Pons (tissue), 1 donor: ENCODE measurements around the gene EPHA2.

Experiments used
- DNase-seq: peaks from one replicate; pipeline ENCODE4 v3.0.0-alpha.2; 2016; ENCODE audit warnings: low spot score

Gene EPHA2

DNA sequence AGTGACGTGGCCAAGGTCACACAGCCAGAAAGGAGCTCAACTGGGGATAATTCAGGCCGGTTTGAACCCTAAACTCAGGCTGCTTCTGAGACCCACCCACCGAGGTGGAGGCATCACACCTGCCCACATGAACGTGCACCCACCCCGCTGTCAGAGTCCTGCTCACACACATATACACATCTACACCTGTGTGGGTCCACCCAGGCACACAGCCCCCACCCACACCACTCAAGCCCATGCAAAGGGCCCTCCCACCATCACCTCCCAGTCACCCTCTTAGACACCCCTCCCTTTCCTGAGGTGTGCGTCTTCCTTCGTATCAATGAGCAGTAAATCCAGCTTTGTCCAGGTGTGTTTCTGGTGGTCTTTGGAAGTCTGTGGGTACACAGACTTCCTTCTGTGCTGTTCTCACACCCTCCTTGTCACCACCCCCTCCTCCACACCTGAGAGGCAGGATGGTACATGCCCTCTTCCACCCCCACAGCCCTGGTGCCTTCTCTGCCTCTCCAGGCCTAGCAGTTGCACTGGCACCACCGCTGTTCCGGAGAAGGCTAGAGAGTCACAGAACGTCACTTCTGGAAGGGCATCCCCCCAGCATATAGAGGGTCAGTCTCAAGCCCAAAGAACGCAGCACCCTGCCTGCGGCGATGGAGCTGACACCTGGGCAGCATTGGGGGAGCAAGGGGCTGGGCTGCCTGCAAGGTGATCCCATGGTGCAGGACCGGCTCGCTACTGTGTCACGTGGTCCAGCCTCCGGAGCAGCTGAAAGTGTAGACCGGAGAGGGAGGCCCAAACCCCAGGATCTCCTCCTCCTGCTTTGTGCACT, 63.6 kb downstream of the EPHA2 start:
- no peak for DNase-seq

DNA sequence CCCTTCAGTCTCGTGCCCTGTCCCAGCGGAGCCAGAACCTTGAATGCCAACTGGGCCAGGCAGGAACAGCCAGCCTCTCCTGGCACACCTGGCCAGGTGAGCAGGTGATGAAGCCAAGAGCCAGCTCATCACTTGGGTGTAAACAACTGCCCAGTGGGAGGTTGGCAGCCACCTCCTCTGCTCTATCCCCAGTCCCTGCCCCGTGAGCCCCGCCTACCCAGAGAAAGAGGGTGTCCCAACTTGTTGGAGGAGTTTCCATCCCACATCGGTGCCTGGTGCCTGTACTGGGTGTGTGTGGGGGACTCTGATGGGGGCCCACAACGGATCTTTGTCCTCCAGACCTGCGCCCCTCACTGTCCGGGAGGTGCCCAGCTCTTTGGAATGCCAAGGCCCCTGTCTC, 64.6 kb downstream of the EPHA2 start:
- no peak for DNase-seq

DNA sequence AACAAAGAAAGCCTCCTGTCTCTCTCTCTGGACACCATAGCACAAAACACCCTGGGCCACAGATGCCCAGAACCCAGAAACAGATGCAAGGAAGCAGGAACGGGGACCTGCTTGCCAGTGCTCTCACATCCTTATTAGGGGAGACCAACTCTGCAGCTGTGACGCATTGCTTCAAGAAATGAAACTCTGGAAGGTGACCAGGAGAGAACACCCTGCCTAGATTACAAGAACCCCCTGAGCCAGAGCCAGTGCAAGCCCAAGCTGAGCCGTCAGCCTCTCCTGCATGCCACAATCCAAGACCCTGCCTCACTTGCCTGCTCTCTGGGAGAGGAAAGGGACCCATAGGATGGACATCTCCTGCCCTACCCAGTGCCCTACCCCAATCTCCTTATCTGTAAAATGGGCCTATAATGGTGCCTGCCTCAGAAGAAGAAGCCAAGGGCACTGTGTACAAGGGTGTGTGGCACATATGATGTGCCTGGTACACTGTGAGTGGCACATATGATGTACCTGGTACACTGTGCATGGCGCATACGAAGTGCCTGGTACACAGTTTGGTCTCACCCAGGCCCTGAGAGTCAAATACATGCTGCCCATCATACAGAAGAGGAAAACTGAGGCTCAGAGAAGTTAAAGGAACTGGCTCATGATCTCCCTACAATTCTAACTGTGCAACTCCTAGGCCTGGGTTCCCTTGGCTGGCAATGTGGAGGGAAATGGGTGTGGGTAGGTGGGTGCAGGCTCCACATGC, 65.6 kb downstream of the EPHA2 start:
- no peak for DNase-seq

DNA sequence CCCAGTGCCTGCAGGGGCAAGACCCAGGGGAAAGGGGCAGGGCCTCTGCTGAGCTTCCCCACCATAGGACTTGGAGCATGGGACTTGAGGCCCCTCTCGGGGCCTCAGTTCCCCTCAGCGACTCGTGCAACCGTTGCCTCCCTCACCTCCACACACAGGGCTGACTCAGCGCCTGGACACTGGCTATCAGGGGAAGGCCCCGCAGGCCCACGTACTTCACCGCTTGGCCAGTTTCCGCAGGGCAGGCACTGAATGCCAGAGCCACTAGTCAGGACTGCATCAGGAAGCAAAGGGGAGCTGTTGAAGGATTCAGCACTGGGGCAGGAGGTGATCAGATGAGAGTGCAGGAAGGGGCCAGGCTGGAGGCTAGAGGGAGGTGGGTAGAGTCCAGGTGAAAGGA, 66.9 kb downstream of the EPHA2 start:
- no peak for DNase-seq

DNA sequence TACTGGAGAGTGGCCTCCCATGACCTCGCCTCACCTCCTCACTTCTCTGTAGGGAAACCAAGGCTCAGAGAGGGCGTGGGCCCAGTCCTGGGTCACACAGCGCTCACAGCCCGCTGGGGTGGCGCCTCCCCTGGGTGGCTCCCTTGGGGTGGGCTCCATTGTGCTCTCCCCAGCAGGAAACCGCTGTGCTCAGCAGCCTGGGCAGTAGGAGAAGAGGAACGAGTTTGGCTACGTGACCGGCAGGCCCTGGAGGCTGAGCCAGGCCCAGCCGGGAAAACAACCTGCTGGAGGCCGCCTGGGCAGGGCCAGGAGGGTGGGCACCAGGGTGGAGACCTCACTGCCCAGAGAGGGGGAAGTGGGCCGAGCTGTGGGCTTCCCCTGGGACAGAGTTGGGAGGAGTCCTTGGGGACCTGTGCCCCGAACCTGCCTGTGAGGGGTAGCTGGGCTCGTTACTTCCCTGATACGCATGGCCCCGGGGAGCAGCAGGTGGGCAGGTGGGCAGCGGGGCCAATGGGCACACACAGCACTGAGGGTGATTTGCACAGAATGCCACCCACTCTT, 67.4 kb downstream of the EPHA2 start:
- DNase-seq, result no peak

DNA sequence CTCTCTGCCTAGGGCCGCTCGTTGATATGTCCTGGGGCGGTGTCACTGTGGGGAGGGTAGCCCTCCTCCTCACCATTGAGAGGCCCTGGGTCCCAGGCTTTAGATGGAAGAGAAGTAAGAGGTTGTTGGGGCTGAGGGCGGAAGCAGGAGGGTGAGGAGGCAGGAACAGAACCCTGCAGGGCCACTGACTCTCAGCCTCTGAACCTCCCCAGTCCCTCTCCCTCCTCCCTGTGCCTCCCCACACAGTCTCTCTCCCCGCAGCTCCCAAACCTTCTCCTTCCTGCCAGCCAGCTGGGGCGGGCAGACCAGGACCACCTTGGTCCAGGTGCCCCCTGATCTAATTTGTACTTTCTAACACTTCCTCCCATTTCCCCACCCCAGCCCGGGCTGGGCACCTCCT, 68.1 kb downstream of the EPHA2 start:
- no peak for DNase-seq

DNA sequence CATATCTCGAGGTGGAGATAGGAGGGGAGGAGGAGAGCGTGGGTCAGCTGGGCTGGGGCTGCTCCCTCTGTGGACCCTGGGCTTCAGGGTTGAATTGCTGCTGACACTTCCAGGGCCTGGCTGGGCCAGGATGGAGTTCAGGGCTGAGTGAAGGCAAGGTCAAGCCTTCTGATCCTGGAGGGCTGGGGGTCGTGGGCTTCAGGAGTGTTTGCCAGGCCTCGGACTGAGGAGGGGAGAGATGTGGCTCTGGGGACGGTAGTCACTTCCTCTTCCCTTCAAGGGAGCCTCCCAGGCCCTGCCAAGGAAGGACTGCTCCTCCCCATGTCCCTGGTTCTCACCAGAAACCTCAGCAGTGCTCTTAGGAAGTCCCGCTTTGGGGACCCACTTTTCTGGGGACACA, 70.3 kb downstream of the EPHA2 start:
- no peak for DNase-seq

DNA sequence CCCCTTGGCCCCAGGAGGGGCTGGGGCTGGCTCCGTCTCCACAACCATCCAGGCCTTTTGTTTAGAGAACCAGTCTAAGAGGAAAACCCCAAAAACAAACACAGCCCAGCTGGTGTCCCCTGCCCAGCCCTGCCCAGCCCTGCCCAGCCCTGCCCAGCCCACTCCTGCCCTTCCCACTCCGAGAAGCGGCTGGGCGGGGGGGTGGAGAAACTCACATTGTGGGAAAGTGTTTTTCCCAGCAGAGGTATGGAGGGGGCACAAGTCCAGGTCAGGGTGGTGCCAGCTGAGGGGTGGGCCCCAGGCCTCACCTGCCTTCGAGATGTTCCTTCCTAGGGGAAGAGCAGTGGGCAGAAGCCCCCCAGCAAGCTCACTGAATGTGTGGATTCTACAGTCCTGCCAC, 72.4 kb downstream of the EPHA2 start:
- DNase-seq, result no peak

DNA sequence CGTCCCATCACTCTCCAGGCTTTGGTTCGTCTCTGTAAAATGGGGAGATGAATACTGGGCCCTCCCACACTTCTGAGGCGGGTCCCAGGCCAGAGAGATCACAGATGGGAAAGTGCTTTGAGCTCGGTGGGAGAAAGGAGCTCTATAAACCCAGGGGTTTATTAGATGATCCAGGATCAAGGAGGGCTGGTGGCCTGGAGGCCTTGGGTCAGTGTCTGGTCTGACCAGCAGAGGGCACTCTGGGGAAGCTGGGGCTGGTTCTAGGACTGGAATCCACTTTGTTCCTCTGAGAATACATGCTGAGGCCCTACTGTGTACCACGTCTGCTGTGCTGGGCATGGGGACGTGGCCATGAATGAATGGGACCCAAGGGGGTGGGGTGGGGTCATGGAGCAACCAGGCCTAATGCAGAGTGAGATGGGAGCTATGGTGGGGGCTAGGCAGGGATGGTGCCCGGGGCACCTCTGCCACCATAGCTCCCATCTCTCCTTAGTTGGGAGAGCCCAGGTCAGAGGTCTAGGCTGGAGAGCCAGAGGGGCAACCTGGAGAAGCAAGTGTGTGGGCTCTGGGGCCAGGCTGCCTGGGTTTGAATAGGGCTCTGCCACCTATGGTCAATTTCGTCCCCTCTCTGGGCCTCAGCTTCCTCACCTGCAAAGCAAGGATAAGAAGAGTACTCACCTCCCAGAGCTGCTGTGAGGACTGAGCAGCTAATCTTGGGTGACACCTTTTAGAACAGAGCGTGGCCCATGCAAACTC, 73.4 kb downstream of the EPHA2 start:
- DNase-seq, result no peak

DNA sequence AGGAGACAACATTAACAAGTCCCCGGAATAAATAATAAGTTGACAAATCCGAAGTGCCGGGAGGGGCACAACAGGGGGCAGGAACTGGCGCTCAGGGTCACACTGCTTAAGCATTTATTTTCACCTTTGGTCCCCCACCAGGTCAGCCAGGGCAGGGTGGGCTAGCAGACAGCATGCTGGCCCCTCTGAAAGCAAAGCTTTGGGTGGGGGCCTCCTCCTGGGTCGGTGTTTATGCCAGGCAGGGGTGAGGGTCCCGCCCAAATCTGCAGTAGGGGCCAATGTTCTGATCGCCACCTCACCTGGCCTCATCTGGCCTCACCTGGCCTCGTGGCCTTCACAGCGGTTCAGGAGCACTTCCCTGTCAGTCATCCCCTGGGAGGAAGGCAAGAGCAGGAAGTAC, 74.2 kb downstream of the EPHA2 start:
- no peak for DNase-seq

DNA sequence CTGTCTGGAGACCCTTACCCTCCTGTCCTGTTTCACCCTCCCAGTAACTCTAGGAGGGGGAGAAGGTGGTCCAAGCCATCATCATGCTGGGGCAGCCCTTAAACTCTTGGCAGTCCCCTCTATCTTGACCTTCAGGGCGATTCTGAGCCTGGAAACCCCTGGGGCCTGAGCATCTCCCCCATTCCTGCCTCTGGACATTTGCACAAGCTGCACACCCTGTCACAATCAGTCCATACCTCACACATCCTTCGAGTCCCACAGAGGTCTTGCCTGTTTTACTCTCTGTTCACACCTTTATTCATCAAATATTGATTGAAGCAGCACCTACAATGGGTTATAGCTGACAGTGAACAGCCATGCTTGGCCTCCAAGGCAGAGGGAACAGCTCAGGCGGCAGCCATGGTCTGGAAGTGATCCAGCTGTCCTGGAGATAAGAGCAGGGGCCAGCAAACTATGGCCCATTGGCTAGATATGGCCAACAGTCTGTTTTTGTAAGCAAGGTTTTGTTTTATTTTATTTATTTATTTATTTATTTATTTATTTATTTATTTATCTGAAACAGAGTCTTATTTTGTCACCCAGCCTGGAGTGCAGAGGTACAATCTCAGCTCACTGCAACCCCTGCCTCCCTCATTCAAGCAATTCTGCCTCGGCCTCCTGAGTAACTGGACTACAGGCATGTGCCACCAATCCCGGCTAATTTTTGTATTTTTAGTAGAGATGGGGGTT, 75.3 kb downstream of the EPHA2 start:
- no peak for DNase-seq

DNA sequence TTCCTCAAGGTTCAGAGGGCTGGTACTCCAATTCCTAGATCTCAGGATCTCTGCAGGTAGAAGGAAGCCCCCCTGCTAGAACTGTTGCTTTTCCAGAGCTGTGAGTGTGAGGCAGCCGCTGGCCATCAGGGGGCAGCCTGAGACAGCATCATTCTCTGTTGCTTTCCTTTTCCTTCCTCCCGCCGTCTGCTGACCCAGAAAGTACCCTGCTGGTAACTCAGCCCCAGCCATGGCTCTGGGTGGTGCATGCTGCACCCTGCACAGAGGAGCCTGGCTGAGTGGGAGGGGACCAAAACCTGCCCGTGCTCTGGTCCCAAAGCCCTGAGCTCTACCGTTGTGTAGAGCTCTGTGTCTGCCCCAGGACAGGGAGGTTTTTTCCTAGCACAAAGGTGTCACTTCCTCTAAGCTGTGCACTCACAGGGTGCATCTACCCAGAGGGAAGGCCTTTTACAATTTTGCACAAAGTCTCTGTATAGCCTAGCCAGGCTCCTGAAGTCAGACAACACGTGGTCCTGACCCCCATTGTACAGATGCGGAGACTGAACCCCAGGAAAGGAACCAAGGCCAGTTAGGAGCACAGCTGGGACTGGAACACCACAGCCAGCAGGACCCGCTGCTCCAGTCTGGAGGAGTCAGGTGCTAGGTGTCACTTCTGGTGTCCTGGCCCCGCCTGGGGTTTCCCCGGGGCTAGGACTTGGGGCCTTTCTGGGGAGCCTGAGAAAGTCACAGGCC, 76.8 kb downstream of the EPHA2 start:
- peak; percentile 68 for DNase-seq

DNA sequence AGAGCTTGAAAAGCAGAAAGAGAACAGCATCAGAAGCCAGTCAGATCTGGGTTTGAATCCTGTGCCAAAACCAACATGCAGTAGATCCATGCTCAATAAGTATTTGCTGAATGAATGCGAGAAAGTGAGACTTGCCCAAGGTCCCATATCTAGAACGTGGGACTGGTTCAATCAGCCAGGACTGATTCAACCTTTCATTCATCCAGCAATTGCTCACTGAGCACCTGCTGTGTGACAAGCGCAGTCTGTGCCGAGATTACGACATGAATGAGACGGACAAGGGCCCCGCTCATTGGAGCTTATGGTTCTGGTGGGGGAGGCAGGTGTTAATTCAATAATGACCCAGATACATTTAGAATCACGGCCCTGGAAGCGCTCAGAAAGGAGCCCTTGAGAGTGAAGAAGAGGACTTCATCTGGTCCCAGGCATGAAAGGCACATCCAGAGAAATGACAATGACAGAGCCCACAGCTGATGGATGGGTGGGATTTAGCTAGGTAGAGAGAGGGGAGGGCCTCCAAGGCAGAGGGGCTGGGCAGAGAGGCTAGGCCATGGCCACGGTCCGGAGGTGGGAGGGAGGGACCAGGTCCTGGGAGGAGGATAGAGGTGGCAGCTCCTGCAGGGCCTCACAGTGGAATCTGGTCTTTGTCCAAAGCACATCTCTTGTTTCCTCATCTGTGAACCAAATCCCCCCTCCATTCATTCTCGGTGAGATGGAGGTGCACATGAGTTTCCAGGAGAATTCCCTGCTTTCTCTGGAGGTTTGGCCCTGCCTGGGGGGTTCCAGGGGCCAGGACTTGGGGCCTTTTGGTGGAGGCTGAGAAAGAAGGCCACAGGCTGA, 78.2 kb downstream of the EPHA2 start:
- DNase-seq, result no peak

DNA sequence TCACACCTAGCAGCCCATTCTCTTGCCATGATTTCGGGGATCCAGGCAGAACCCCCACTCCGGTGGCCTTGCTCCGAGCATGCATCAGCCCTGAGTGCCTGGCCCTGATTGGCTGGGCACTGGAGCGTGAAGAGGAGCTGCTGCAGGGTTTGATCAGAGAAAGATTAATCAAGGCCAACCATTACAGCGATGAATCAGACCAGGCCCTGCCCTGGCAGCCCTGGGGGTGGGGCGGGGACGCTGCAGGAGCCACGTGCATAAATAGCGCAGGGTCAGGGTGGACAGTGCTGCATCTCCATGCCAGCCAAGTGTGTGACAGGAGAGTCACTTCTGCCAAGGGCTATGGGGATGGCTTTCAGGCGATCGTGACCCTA, 79.0 kb downstream of the EPHA2 start:
- no peak for DNase-seq

DNA sequence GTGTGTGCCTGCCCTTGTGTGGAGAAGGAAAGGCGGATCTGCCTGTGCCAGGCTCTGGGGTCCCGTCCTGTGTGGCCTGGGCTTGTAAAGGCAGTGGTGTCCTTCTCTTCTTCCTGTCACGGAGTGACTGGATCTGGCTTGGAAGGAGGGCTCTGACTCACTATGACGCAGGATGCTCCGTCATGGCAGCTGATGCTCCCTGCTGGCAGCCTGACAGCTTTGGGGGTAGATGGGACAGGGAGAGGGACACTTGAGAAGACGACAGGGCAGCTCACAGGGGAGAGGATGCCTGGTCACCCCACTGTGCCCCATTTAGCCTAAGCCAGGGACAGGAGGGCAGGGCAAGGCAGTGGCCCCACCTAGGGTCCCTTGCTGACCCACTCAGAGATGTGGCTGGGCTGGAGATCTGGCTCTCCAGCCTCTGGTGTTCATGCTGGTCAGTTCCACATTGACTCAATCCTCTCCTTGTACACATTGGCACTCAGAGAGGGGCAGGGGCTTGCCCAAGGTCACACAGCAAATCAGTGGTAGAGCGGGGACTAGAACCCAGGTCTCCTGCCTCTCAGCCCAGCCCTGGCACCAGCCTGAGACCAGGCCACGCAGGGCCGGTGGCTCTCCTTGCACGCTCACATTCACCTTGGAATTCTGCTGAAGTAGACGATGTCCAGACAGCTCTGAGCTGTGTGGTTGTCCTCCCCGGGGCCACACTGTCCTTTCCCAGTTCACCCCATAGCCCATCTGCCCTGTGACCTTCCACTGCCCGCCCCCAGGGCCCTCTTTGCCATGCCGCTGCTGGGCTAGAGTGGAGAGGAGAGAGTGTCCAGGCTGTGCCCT, 79.6 kb downstream of the EPHA2 start:
- DNase-seq, result no peak

DNA sequence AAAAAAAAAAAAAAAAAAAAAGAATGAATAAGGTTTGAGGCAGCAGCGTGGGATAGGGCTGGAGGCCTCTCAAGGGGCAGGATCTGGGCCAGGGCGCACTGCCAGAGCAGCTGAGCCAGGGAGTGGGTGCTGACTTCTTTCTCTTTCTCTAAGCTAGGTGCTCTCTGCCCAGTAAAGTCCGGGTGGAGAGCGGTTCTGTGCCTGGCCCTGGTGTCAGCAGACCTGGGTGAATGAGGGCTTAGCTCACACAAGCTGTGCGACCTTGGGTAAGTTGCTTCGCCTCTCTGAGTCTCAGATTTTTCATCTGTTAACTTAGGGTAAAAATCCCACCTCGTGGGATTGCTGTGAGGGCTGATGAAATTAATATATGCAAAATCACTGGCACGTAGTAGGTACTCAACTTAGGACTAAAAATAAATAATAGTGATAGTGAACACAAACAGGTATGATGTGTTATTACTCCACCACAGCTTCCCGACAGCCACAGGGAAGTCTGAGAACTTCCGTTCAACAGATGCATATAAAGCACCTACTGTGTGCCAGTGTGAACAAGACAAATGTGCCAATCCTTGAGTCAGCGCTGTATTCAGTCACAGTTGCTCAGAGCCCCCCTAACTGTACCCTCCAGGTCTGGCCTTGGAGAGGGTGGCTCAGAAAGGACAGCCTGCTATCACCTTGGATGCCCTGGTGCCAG, 80.4 kb downstream of the EPHA2 start:
- no peak for DNase-seq
